ENCODE results near the gene SDK1. TPM values are rescaled to one million over a fixed set of nuclear protein-coding genes. Genes with fewer than 3 reads are reported as not detected.

Gene SDK1
- total RNA-seq, 1 experiment from 2014 or later, result 7.1 TPM

GRCh38 chr7:4184653-4185052, 883.6 kb downstream of the SDK1 start:
- BruUV-seq (replicated peaks), result no TSS peak
- no peaks in the 10 kb centered on the region for H3K9me3 ChIP-seq
- no peaks in the 10 kb centered on the region for H3K27me3 Mint-ChIP-seq (ENCODE audit: insufficient read depth, unreplicated experiment)
- no peak overlapping the region for H3K4me3 ChIP-seq (ENCODE audit: low read depth, low read length)
- DNase-seq, result no peak
- H3K27ac Mint-ChIP-seq (ENCODE audit: unreplicated experiment), result no peak overlapping the region
- H3K4me3 Mint-ChIP-seq (ENCODE audit: unreplicated experiment), result no peak overlapping the region
- H3K4me1 Mint-ChIP-seq (ENCODE audit: low read depth, unreplicated experiment), result no peaks in the 10 kb centered on the region
- no peaks in the 10 kb centered on the region for H3K36me3 Mint-ChIP-seq (ENCODE audit: insufficient read depth, unreplicated experiment)
- POLR2A ChIA-PET, result no interaction called here
- no peaks in the 10 kb centered on the region for H3K27me3 ChIP-seq (replicated peaks; ENCODE audit: control insufficient read depth, insufficient read depth, low read length)
- H3K9me3 Mint-ChIP-seq (ENCODE audit: unreplicated experiment), result no peaks in the 10 kb centered on the region
- CTCF ChIA-PET, result no interaction called here
- intact Hi-C loops (cut with micrococcal nuclease; ENCODE audit: unreplicated experiment), result no loop called here
- H3K36me3 ChIP-seq (ENCODE audit: control insufficient read depth, insufficient read depth, low read length), result no peaks in the 10 kb centered on the region
- no peak for TF ChIP-seq CTCF (IDR thresholded peaks at IDR 0.05; ENCODE audit: insufficient read depth in 1 of 2, low read depth in 1 of 2, low read length in 1 of 2, severe bottlenecking in 1 of 2, unreplicated experiment in 1 of 2)
- H3K4me1 ChIP-seq, result no peaks in the 10 kb centered on the region

- no peaks in the 10 kb centered on the region for H3K36me3 ChIP-seq (ENCODE audit: control insufficient read depth, insufficient read depth, low read length)
- H3K27me3 ChIP-seq (replicated peaks; ENCODE audit: control insufficient read depth, insufficient read depth, low read length), result no peaks in the 10 kb centered on the region
- POLR2A ChIA-PET, result no interaction called here
- no peak overlapping the region for H3K27ac Mint-ChIP-seq (ENCODE audit: unreplicated experiment)
- H3K4me1 ChIP-seq, result no peaks in the 10 kb centered on the region
- TF ChIP-seq CTCF (IDR thresholded peaks at IDR 0.05; ENCODE audit: insufficient read depth in 1 of 2, low read depth in 1 of 2, low read length in 1 of 2, severe bottlenecking in 1 of 2, unreplicated experiment in 1 of 2), result no peak
- no peaks in the 10 kb centered on the region for H3K27me3 Mint-ChIP-seq (ENCODE audit: insufficient read depth, unreplicated experiment)
- no peak overlapping the region for H3K4me3 ChIP-seq (ENCODE audit: low read depth, low read length)
- H3K9me3 Mint-ChIP-seq (ENCODE audit: unreplicated experiment), result no peaks in the 10 kb centered on the region
- intact Hi-C loops (cut with micrococcal nuclease; ENCODE audit: unreplicated experiment), result no loop called here
- no peaks in the 10 kb centered on the region for H3K4me1 Mint-ChIP-seq (ENCODE audit: low read depth, unreplicated experiment)
- BruUV-seq (replicated peaks), result no TSS peak
- CTCF ChIA-PET, result no interaction called here
- no peak overlapping the region for H3K4me3 Mint-ChIP-seq (ENCODE audit: unreplicated experiment)
- H3K9me3 ChIP-seq, result no peaks in the 10 kb centered on the region
- H3K36me3 Mint-ChIP-seq (ENCODE audit: insufficient read depth, unreplicated experiment), result no peaks in the 10 kb centered on the region
- DNase-seq, result no peak
Observed at GRCh38 chr7:4185136-4185535, 884.1 kb downstream of the SDK1 start.

- TF ChIP-seq CTCF (IDR thresholded peaks at IDR 0.05; ENCODE audit: insufficient read depth in 1 of 2, low read depth in 1 of 2, low read length in 1 of 2, severe bottlenecking in 1 of 2, unreplicated experiment in 1 of 2), result no peak
- Mint-ChIP-seq H3K4me3 (ENCODE audit: unreplicated experiment) (no peak overlapping the region), H3K27ac (ENCODE audit: unreplicated experiment) (no peak overlapping the region), H3K4me1 (ENCODE audit: low read depth, unreplicated experiment) (no peaks in the 10 kb centered on the region), H3K9me3 (ENCODE audit: unreplicated experiment) (no peaks in the 10 kb centered on the region), H3K36me3 (ENCODE audit: insufficient read depth, unreplicated experiment) (no peaks in the 10 kb centered on the region), H3K27me3 (ENCODE audit: insufficient read depth, unreplicated experiment) (no peaks in the 10 kb centered on the region)
- no peaks in the 10 kb centered on the region for H3K36me3 ChIP-seq (ENCODE audit: control insufficient read depth, insufficient read depth, low read length)
- ChIA-PET CTCF (interaction anchor here (0.6 kb wide), 1 partner anchor 902 kb away, joined by 3 read pairs; no protein-coding TSS in a partner anchor), POLR2A (no interaction called here)
- intact Hi-C loops (cut with micrococcal nuclease; ENCODE audit: unreplicated experiment), result no loop called here
- H3K4me3 ChIP-seq (ENCODE audit: low read depth, low read length), result no peak overlapping the region
- BruUV-seq (replicated peaks), result no TSS peak
- no peaks in the 10 kb centered on the region for H3K4me1 ChIP-seq
- no peak for DNase-seq
- no peaks in the 10 kb centered on the region for H3K9me3 ChIP-seq
- no peaks in the 10 kb centered on the region for H3K27me3 ChIP-seq (replicated peaks; ENCODE audit: control insufficient read depth, insufficient read depth, low read length)
Observed at GRCh38 chr7:4185721-4186512, 884.9 kb downstream of the SDK1 start.

Data from Caco-2 (cell line).